Stimulated activated CD8-positive, alpha-beta memory T cell treated with anti-CD3 and anti-CD28 coated beads, Interleukin-2, amount 100 ng/mL, for 1 hour (primary cell): ENCODE results near the gene MEF2D.

ENCODE experiments used
- DNase-seq, 2 donors: peaks; one replicate each; pipeline ENCODE4 v3.0.0-alpha.2; 2020; ENCODE audit warnings: low read depth in 2 of 2

MEF2D gene

GRCh38 chr1:156444407-156445001, 56.1 kb downstream of the MEF2D start:
- no peak for DNase-seq

- no peak for DNase-seq
Observed at GRCh38 chr1:156443286-156443685, 57.3 kb downstream of the MEF2D start.

- DNase-seq, result no peak
Observed at GRCh38 chr1:156440654-156441437, 59.7 kb downstream of the MEF2D start.

GRCh38 chr1:156439777-156440183, 60.8 kb downstream of the MEF2D start:
- no peak for DNase-seq

- DNase-seq, result no peak
Observed at GRCh38 chr1:156439036-156439776, 61.4 kb downstream of the MEF2D start.

- no peak for DNase-seq
Observed at GRCh38 chr1:156438278-156438987, 62.1 kb downstream of the MEF2D start.

- no peak for DNase-seq
Observed at GRCh38 chr1:156437037-156437867, 63.3 kb downstream of the MEF2D start.

- DNase-seq, result no peak
Observed at GRCh38 chr1:156436141-156437036, 64.2 kb downstream of the MEF2D start.

- DNase-seq, result no peak
Observed at GRCh38 chr1:156435545-156436140, 64.9 kb downstream of the MEF2D start.

GRCh38 chr1:156434989-156435544, 65.5 kb downstream of the MEF2D start:
- DNase-seq, result no peak

GRCh38 chr1:156433602-156434001, 67.0 kb downstream of the MEF2D start:
- no peak for DNase-seq

GRCh38 chr1:156433032-156433431, 67.5 kb downstream of the MEF2D start:
- DNase-seq, result no peak

- no peak for DNase-seq
Observed at GRCh38 chr1:156432669-156433018, 67.9 kb downstream of the MEF2D start.

- DNase-seq, result no peak
Observed at GRCh38 chr1:156431769-156432668, 68.6 kb downstream of the MEF2D start.

GRCh38 chr1:156431366-156431765, 69.2 kb downstream of the MEF2D start:
- DNase-seq, result no peak

GRCh38 chr1:156430866-156431265, 69.7 kb downstream of the MEF2D start:
- DNase-seq, result no peak

GRCh38 chr1:156430303-156430702, 70.3 kb downstream of the MEF2D start:
- DNase-seq, result no peak

- no peak for DNase-seq
Observed at GRCh38 chr1:156429313-156430060, 71.1 kb downstream of the MEF2D start.
